Endothelial cell of umbilical vein (primary cell): ENCODE measurements around the gene GRWD1. TPM values are rescaled to one million over a fixed set of nuclear protein-coding genes. Genes with fewer than 3 reads are reported as not detected.

Source experiments
- BruUV-seq: library from RNA; stranded (reverse); fragments of 400-500 nt; replicated peaks from 2 replicates; lab custom pipeline; 2021; lab: Mats Ljungman, UMichigan
- CTCF ChIA-PET: fragments of 300-600, 350-600 bp; sonication (Branson Sonifier 250); formaldehyde crosslinking; loops from one replicate; lab custom pipeline; 2021; ENCODE audit warnings: antibody characterized with exemption, inconsistent platforms; lab: Charles Lee
- POLR2A ChIA-PET: fragments of 300-600, 350-600 bp; sonication (Branson Sonifier 250); formaldehyde crosslinking; loops from one replicate; lab custom pipeline; 2021; ENCODE audit warnings: antibody characterized with exemption, inconsistent platforms; lab: Charles Lee
- DNase-seq: peaks from one replicate; pipeline ENCODE4 v3.0.0-alpha.2; 2011; ENCODE audit warnings: low read depth, low spot score
- FAIRE-seq: peaks from 2 replicates; lab custom pipeline; 2011; peaks lifted over from hg19 to GRCh38; lab: Jason Lieb, UNC
- H2AFZ ChIP-seq: 2 replicates; pipeline ENCODE4 v1.6.0; 2012; ENCODE audit warnings: low read depth, low read length, control low read depth, inconsistent platforms
- H3K27ac ChIP-seq: 2 replicates; pipeline ENCODE4 v1.5.1; 2011; ENCODE audit warnings: low read depth, mild to moderate bottlenecking, control low read depth, low read length, moderate library complexity; ENCODE audit not compliant: insufficient read depth
- H3K27me3 ChIP-seq, 2 experiments: 2 replicates each; pipeline versions ENCODE4 v1.6.0 to v1.6.1; 2011; ENCODE audit warnings: low read length in 2 of 2, mixed read lengths in 1 of 2; ENCODE audit not compliant: control insufficient read depth in 2 of 2, insufficient read depth in 2 of 2
- H3K36me3 ChIP-seq, 2 experiments: 2 replicates in 1 of 2; 3 replicates in 1 of 2; pipeline ENCODE4 v1.5.1; 2011; ENCODE audit warnings: low read length in 2 of 2, mild to moderate bottlenecking in 1 of 2, moderate library complexity in 1 of 2; ENCODE audit not compliant: control insufficient read depth in 2 of 2, insufficient read depth in 2 of 2; ENCODE audit errors: extremely low read depth in 1 of 2
- H3K4me1 ChIP-seq: 3 replicates; pipeline ENCODE4 v1.5.1; 2011; ENCODE audit warnings: mild to moderate bottlenecking, low read length; ENCODE audit not compliant: control insufficient read depth, insufficient read depth; ENCODE audit errors: extremely low read depth
- H3K4me2 ChIP-seq: 2 replicates; pipeline ENCODE4 v1.6.1; 2011; ENCODE audit warnings: low read length, control low read depth, mixed read lengths; ENCODE audit not compliant: insufficient read depth
- H3K4me3 ChIP-seq, 3 experiments: fragments of 200-600 bp in 1 of 3; sonication (generic), shearing (Covaris generic) in 1 of 3; replicated peaks in 1 of 3; 2 replicates each; pipeline ENCODE4 v1.5.1; 2011 to 2016; ENCODE audit warnings: control low read depth in 3 of 3, low read length in 3 of 3, mild to moderate bottlenecking in 2 of 3, inconsistent platforms in 1 of 3, low read depth in 1 of 3, moderate library complexity in 1 of 3; ENCODE audit not compliant: insufficient read depth in 1 of 3
- H3K79me2 ChIP-seq: 2 replicates; pipeline ENCODE4 v1.6.0; 2012; ENCODE audit warnings: low read length, inconsistent platforms; ENCODE audit not compliant: control insufficient read depth, insufficient read depth
- H3K9ac ChIP-seq: replicated peaks from 2 replicates; pipeline ENCODE3; 2011; ENCODE audit warnings: low read length, control low read depth; ENCODE audit not compliant: insufficient read depth; ENCODE audit errors: extremely low read depth
- H3K9me1 ChIP-seq: replicated peaks from 3 replicates; pipeline ENCODE4 v1.6.0; 2011; ENCODE audit warnings: mild to moderate bottlenecking, low read length; ENCODE audit not compliant: control insufficient read depth, insufficient read depth; ENCODE audit errors: extremely low read depth
- H3K9me3 ChIP-seq: replicated peaks from 2 replicates; pipeline ENCODE4 v1.5.1; 2012; ENCODE audit warnings: low read length, inconsistent platforms; ENCODE audit not compliant: control insufficient read depth, insufficient read depth
- H4K20me1 ChIP-seq: replicated peaks from 2 replicates; pipeline ENCODE3; 2011; ENCODE audit warnings: mild to moderate bottlenecking, low read length; ENCODE audit not compliant: control insufficient read depth, insufficient read depth; ENCODE audit errors: extremely low read depth
- EZH2 ChIP-seq: IDR thresholded peaks from 2 replicates; pipeline ENCODE4 v1.6.1; 2012; ENCODE audit warnings: borderline replicate concordance, low read depth, mild to moderate bottlenecking, moderate library complexity, low read length, inconsistent platforms; ENCODE audit not compliant: severe bottlenecking
- FOS ChIP-seq: IDR thresholded peaks from 2 replicates; pipeline ENCODE4 v1.6.1; 2011; ENCODE audit warnings: mild to moderate bottlenecking, low read length, moderate library complexity, borderline replicate concordance; ENCODE audit not compliant: insufficient read depth
- JUN ChIP-seq: IDR thresholded peaks from 2 replicates; pipeline ENCODE4 v1.6.1; 2011; ENCODE audit warnings: borderline replicate concordance, low read depth; ENCODE audit not compliant: insufficient read length, insufficient read depth
- MYC ChIP-seq: IDR thresholded peaks from one replicate; pipeline ENCODE4 v1.6.1; 2011; ENCODE audit warnings: mild to moderate bottlenecking, low read depth, low read length
- POLR2A ChIP-seq: IDR thresholded peaks from 2 replicates; pipeline ENCODE4 v1.6.1; 2012; ENCODE audit warnings: low read depth, mild to moderate bottlenecking, control low read depth, low read length
- dilution Hi-C: fragments of 300-500 bp; cut with MboI; formaldehyde crosslinking; loops from one replicate; pipeline ENCODE4 v1.15.0; 2019; ENCODE audit warnings: low sequenced_read_pairs; ENCODE audit not compliant: extremely low pct_ligation_motif_present
- intact Hi-C: fragments of 100-400 bp; cut with micrococcal nuclease; formaldehyde crosslinking; loops from one replicate; pipeline ENCODE4 v1.10.0; 2022
- polyA plus RNA-seq, 4 experiments: library from polyadenylated mRNA; depleted of rRNA in 3 of 4; stranded (reverse) in 3 of 4; unstranded in 1 of 4; fragments of >200 nt; gene quantifications; 2 replicates each; pipeline versions ENCODE4 v1.2.1 to v1.2.3, GENCODE V29; 2011 to 2012; ENCODE audit warnings: missing spikeins in 1 of 4
- total RNA-seq: library from RNA; stranded (reverse); gene quantifications from 2 replicates; pipeline ENCODE4 v1.2.3, GENCODE V29; 2021
- TF ChIP-seq, protein P1 (sequence below), 2 donors: IDR thresholded peaks; 1 replicate in 1 of 2; 2 replicates in 1 of 2; pipeline ENCODE4 v1.5.1; 2011; ENCODE audit warnings: low read length in 2 of 2, mild to moderate bottlenecking in 2 of 2, moderate library complexity in 2 of 2, control low read depth in 1 of 2, inconsistent platforms in 1 of 2, low read depth in 1 of 2; ENCODE audit not compliant: insufficient read depth in 1 of 2; ENCODE audit errors: extremely low read depth in 1 of 2
- TF ChIP-seq, protein P2 (sequence below): IDR thresholded peaks from 2 replicates; pipeline ENCODE4 v1.6.1; 2011; ENCODE audit not compliant: insufficient read depth, insufficient read length

Gene GRWD1
- total and polyA plus RNA-seq, 2 donors (not counting 3 experiments of a cell fraction or from before 2014, with no cell fraction given) = 26.3 to 52.7 TPM

DNA sequence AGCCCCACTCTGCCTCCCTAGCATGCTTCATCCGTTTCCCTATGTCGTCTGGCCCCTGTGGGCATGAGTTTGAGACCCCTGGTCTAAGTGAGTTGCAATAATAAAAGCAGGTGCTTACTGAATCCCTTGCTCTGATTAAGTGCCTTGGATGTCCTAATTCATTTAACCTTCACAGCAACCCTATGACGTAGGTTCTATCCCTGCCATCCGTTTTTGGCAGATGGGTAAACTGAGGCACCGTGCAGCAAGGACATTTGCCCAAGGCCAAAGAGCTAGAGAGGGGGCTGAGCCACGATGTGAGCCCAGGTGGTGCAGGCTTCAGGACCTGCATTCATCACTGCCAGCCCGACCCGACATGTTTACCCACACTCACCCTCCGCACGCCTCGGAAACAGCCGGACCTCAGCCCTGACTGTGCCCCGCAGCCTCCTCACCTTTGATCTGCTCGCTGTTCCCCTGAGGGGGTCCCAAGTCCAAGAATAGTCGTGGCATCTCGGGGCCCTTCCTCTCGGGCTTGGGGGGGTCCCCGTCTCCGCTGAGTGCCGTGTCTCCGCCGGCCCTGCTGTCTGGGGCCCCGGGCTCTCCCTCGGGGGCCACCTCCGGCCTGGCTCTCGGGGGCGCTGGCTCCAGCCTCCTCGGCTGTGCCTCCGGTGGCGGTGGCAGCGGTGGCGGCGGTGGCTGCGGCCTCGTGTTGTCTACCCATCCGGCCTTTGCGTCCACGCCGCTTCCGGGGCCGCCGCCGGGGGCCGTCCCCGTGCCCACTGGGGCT is 51.4 kb downstream of the GRWD1 start:
- H3K27me3 ChIP-seq = peaks cover 2 to 7% of the 10 kb centered on the region in 2 experiments
- H3K79me2 ChIP-seq = no peaks in the 10 kb centered on the region
- POLR2A ChIA-PET = no interaction called here
- no peak overlapping the region for H3K27ac ChIP-seq
- DNase-seq = no peak
- H3K9ac ChIP-seq = no peak overlapping the region
- CTCF ChIA-PET = interaction anchor here (1.5 to 3.2 kb wide), 5 partner anchors 9 to 106 kb away, joined by 3 to 14 read pairs (median 11); partner anchors contain the start of gene KDELR1
- no peaks in the 10 kb centered on the region for H4K20me1 ChIP-seq
- intact Hi-C loops (no loop called here), dilution Hi-C loops (no loop called here)
- no peak for TF ChIP-seq POLR2A
- no peak for TF ChIP-seq JUN
- TF ChIP-seq EZH2 = peak; percentile 1
- no peak for TF ChIP-seq MYC
- no peak for TF ChIP-seq FOS
- no peak overlapping the region for H3K4me3 ChIP-seq
- H3K9me3 ChIP-seq = no peaks in the 10 kb centered on the region
- H3K4me2 ChIP-seq = no peak overlapping the region
- no peaks in the 10 kb centered on the region for H3K36me3 ChIP-seq
- BruUV-seq = no TSS peak
- H2AFZ ChIP-seq = no peak overlapping the region
- H3K9me1 ChIP-seq = no peaks in the 10 kb centered on the region
- no peak for FAIRE-seq
- H3K4me1 ChIP-seq = peaks cover 11% of the 10 kb centered on the region

DNA sequence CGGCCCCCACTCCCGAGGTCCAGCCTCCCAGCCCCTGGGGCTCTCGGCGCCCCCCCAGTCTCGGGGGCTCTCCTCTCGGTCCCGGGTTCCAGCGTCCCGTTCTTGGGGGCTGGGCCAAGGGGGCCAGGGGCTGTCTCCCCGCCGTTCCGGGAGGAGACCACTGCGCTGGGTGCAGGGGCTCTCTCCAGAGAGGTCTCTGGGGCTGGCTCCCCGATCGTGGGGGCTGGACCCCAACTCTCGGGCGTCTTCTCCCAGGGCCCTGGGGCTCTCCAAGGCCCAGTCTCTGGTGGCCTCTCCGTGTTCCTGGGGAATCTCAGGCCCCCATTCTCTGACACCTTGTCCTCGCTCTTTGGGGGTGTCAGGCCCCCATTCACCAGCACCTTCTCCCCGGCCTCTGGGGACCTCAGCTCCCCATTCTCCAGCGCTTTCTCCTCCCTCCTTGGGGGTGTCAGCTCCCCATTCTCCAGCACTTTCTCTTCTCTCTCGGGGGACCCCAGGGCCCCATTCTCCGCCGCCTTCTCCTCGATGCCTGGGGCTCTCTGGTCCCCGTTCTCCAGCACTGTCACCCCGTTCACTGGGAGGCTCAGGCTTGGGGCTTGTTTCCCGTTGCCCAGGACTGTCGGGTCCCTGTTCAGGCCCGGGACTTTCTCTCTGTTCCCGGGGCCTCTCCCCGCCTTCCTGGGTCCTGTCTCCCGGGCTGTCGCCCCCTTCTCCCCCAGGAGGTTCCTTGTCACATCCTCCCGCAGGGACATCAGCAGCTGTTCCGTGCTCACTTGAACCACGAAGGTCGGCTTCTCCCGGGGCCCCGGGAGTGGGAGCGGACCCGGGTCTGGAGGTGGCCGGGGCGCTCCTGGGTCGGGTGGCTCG is 52.2 kb downstream of the GRWD1 start:
- H3K27ac ChIP-seq = no peak overlapping the region
- H3K4me3 ChIP-seq = no peak overlapping the region
- no peaks in the 10 kb centered on the region for H3K36me3 ChIP-seq
- intact Hi-C loops (no loop called here), dilution Hi-C loops (no loop called here)
- H3K27me3 ChIP-seq = peaks cover 2 to 7% of the 10 kb centered on the region in 2 experiments
- no peak for DNase-seq
- H3K4me2 ChIP-seq = no peak overlapping the region
- no peaks in the 10 kb centered on the region for H4K20me1 ChIP-seq
- no peaks in the 10 kb centered on the region for H3K9me3 ChIP-seq
- BruUV-seq = no TSS peak
- ChIA-PET CTCF (interaction anchor here (3.2 kb wide), 1 partner anchor 8 kb away, joined by 14 read pairs; no protein-coding TSS in a partner anchor), POLR2A (no interaction called here)
- H3K9ac ChIP-seq = no peak overlapping the region
- no peak for FAIRE-seq
- no peaks in the 10 kb centered on the region for H3K79me2 ChIP-seq
- no peaks in the 10 kb centered on the region for H3K9me1 ChIP-seq
- peaks cover 11% of the 10 kb centered on the region for H3K4me1 ChIP-seq
- TF ChIP-seq EZH2 (peak; percentile 87), FOS (no peak), MYC (no peak)
- TF ChIP-seq, protein P1, sequence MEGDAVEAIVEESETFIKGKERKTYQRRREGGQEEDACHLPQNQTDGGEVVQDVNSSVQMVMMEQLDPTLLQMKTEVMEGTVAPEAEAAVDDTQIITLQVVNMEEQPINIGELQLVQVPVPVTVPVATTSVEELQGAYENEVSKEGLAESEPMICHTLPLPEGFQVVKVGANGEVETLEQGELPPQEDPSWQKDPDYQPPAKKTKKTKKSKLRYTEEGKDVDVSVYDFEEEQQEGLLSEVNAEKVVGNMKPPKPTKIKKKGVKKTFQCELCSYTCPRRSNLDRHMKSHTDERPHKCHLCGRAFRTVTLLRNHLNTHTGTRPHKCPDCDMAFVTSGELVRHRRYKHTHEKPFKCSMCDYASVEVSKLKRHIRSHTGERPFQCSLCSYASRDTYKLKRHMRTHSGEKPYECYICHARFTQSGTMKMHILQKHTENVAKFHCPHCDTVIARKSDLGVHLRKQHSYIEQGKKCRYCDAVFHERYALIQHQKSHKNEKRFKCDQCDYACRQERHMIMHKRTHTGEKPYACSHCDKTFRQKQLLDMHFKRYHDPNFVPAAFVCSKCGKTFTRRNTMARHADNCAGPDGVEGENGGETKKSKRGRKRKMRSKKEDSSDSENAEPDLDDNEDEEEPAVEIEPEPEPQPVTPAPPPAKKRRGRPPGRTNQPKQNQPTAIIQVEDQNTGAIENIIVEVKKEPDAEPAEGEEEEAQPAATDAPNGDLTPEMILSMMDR (IDR thresholded peaks at IDR 0.05; ENCODE audit: extremely low read depth in 1 of 2, insufficient read depth in 1 of 2, low read depth in 1 of 2, low read length in 2 of 2) = no peak
- TF ChIP-seq, protein P2, sequence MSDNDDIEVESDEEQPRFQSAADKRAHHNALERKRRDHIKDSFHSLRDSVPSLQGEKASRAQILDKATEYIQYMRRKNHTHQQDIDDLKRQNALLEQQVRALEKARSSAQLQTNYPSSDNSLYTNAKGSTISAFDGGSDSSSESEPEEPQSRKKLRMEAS = no peak
- H2AFZ ChIP-seq = no peak overlapping the region
